Spleen (tissue), 11 donors: ENCODE measurements around the gene NTRK2. TPM values are rescaled to one million over a fixed set of nuclear protein-coding genes. Genes with fewer than 3 reads are reported as not detected.

Source experiments
- DNase-seq: peaks from one replicate; pipeline ENCODE4 v3.0.0-alpha.2; 2020
- H3K27ac ChIP-seq, 8 donors: fragments of 200-600 bp; sonication (generic) in 7 of 8; 1 replicate in 4 of 8; 2 replicates in 4 of 8; pipeline versions ENCODE4 v1.5.0 to v1.8.0; 2016 to 2021; ENCODE audit warnings: inconsistent platforms in 4 of 8, mild to moderate bottlenecking in 4 of 8, moderate library complexity in 1 of 8
- H3K27me3 ChIP-seq, 7 donors: fragments of 200-600 bp; sonication (generic) in 6 of 7; replicated peaks in 1 of 7; 1 replicate in 4 of 7; 2 replicates in 3 of 7; pipeline versions ENCODE4 v1.5.0 to v1.8.0; 2016 to 2021; ENCODE audit warnings: inconsistent platforms in 3 of 7, mild to moderate bottlenecking in 1 of 7
- H3K36me3 ChIP-seq, 6 donors: fragments of 200-600 bp; sonication (generic) in 5 of 6; 1 replicate in 4 of 6; 2 replicates in 2 of 6; pipeline versions ENCODE4 v1.5.0 to v1.8.0; 2016 to 2021; ENCODE audit warnings: inconsistent platforms in 2 of 6
- H3K4me1 ChIP-seq, 6 donors: fragments of 200-600 bp; sonication (generic) in 5 of 6; 1 replicate in 3 of 6; 2 replicates in 3 of 6; pipeline versions ENCODE4 v1.5.0 to v1.8.0; 2016 to 2021; ENCODE audit warnings: inconsistent platforms in 3 of 6
- H3K4me3 ChIP-seq, 8 donors: fragments of 200-600 bp; sonication (generic) in 7 of 8; 1 replicate in 4 of 8; 2 replicates in 4 of 8; pipeline versions ENCODE4 v1.5.0 to v1.8.0; 2016 to 2021; ENCODE audit warnings: inconsistent platforms in 4 of 8, mild to moderate bottlenecking in 4 of 8, moderate library complexity in 2 of 8
- H3K9me3 ChIP-seq, 8 donors: fragments of 200-600 bp; sonication (generic) in 7 of 8; 1 replicate in 4 of 8; 2 replicates in 4 of 8; pipeline versions ENCODE4 v1.5.0 to v1.8.0; 2016 to 2021; ENCODE audit warnings: inconsistent platforms in 4 of 8
- CTCF ChIP-seq, 11 experiments: fragments of 200-600 bp in 7 of 11; fragments of 450-650 bp in 4 of 11; sonication (generic) in 4 of 11; IDR thresholded peaks in 8 of 11; conservative IDR thresholded peaks in 3 of 11; 1 replicate in 7 of 11; 2 replicates in 4 of 11; pipeline versions ENCODE4 v1.4.0 to v1.8.0; 2016 to 2021; ENCODE audit warnings: antibody characterized with exemption in 11 of 11, inconsistent platforms in 4 of 11, mild to moderate bottlenecking in 1 of 11
- POLR2A ChIP-seq, 3 donors: fragments of 450-650 bp; IDR thresholded peaks; one replicate each; pipeline ENCODE4 v1.5.1; 2017; ENCODE audit warnings: antibody characterized with exemption in 3 of 3, mild to moderate bottlenecking in 1 of 3
- POLR2AphosphoS5 ChIP-seq, 3 donors: sonication (generic); formaldehyde crosslinking; IDR thresholded peaks; one replicate each; pipeline ENCODE4 v1.5.1; 2017; ENCODE audit warnings: antibody characterized with exemption in 3 of 3
- whole genome bisulfite sequencing, 5 donors: extraction: QIAGEN DNeasy Blood & Tissue Kit in 3 of 5; methylation state at CpG; one replicate each; pipeline versions ENCODE4 v1.1.5 to v1.1.7; 2013 to 2018; 5-methylcytosine and 5-hydroxymethylcytosine counted together
- intact Hi-C: fragments of 100-400 bp; cut with DNase I; formaldehyde crosslinking; loops from one replicate; pipeline ENCODE4 v1.15.0; 2023; ENCODE audit warnings: low total_unique reads
- polyA plus RNA-seq, 3 donors: library from polyadenylated mRNA; stranded (reverse); fragments of 200-250 nt; gene quantifications; one replicate each; pipeline ENCODE4 v1.2.1, GENCODE V29; 2013
- total RNA-seq, 7 donors: library from RNA; depleted of rRNA in 3 of 7; stranded (reverse); fragments of >200 nt in 3 of 7; fragmentation: NEBNext Ultra II Directional in 4 of 7; extraction: Animal tissue kit (Norgen Biotek cat#: 25700) in 4 of 7; gene quantifications; one replicate each; pipeline versions ENCODE4 v1.1.0 to v1.2.1, GENCODE V29; 2016 to 2021
- donor health status: healthy with polysubstance abuse.
- donor health status: DM: no; HTN: no; CAD: no; lungs with moderate emphysema.
- donor health status: DM: no; HTN: no; CAD: no.
- donor health status: Bipolar disorder and iron deficiency.
- donor health status: healthy.
- donor health status: DM: no; HTN: no; CAD: no.
- donor health status: DM: yes; HTN: yes; CAD: no.

NTRK2 gene
- total and polyA plus RNA-seq, 10 donors, result 0.63 to 22.7 (median 8.9) TPM

- peak overlapping the region in 6 of 8 donors; percentile 3 to 71 (median 10) for H3K4me3 ChIP-seq
- DNase-seq, result no peak
- H3K4me1 ChIP-seq, result peaks cover 16 to 38% (median 34%) of the 10 kb centered on the region in 6 donors
- no peaks in the 10 kb centered on the region for H3K9me3 ChIP-seq
- H3K36me3 ChIP-seq, result no peaks in the 10 kb centered on the region
- peaks cover 0 to 76% (median 32%) of the 10 kb centered on the region in 7 donors for H3K27me3 ChIP-seq
- 72 to 90% (median 84%) methylated on average over 9 of the region's 9 CpGs for WGBS, 5 donors
- H3K27ac ChIP-seq, result peak overlapping the region in 6 of 8 donors; percentile 0 to 59 (median 35)
- TF ChIP-seq POLR2AphosphoS5 (IDR thresholded peaks at IDR 0.05) (no peak), POLR2A (IDR thresholded peaks at IDR 0.05) (no peak), CTCF (IDR thresholded peaks at IDR 0.05 in 8 of 11, conservative IDR thresholded peaks at IDR 0.05 in 3 of 11) (no peak)
- intact Hi-C loops, result no loop called here
Measured at GRCh38 chr9:84671586-84672521, 2.3 kb downstream of the NTRK2 start.

- H3K9me3 ChIP-seq, result no peaks in the 10 kb centered on the region
- H3K4me1 ChIP-seq, result peaks cover 8 to 23% (median 19%) of the 10 kb centered on the region in 6 donors
- no peaks in the 10 kb centered on the region for H3K36me3 ChIP-seq
- H3K27ac ChIP-seq, result no peak overlapping the region
- intact Hi-C loops, result no loop called here
- peak overlapping the region in 2 of 8 donors; percentile 6 to 57 for H3K4me3 ChIP-seq
- no peak for TF ChIP-seq POLR2A (IDR thresholded peaks at IDR 0.05)
- no peak for TF ChIP-seq CTCF (IDR thresholded peaks at IDR 0.05 in 8 of 11, conservative IDR thresholded peaks at IDR 0.05 in 3 of 11)
- TF ChIP-seq POLR2AphosphoS5 (IDR thresholded peaks at IDR 0.05), result no peak
- peaks cover 0 to 57% (median 23%) of the 10 kb centered on the region in 7 donors for H3K27me3 ChIP-seq
- 72 to 88% (median 80%) methylated on average over 4 of the region's 4 CpGs for WGBS, 5 donors
- DNase-seq, result no peak
Measured at GRCh38 chr9:84673806-84674205, 4.3 kb downstream of the NTRK2 start.

GRCh38 chr9:84677080-84677479 is 7.6 kb downstream of the NTRK2 start:
- Histone ChIP-seq H3K27ac (no peak overlapping the region), H3K27me3 (peaks cover 0 to 24% (median 0%) of the 10 kb centered on the region in 7 donors), H3K36me3 (no peaks in the 10 kb centered on the region), H3K4me3 (no peak overlapping the region), H3K9me3 (no peaks in the 10 kb centered on the region), H3K4me1 (no peaks in the 10 kb centered on the region)
- no peak for DNase-seq
- WGBS, 5 donors, result 71 to 81% (median 76%) methylated on average over 5 of the region's 5 CpGs
- TF ChIP-seq POLR2AphosphoS5 (IDR thresholded peaks at IDR 0.05) (no peak), CTCF (IDR thresholded peaks at IDR 0.05 in 8 of 11, conservative IDR thresholded peaks at IDR 0.05 in 3 of 11) (no peak), POLR2A (IDR thresholded peaks at IDR 0.05) (no peak)
- intact Hi-C loops, result no loop called here

- H3K4me3 ChIP-seq, result no peak overlapping the region
- no peaks in the 10 kb centered on the region for H3K36me3 ChIP-seq
- H3K9me3 ChIP-seq, result no peaks in the 10 kb centered on the region
- DNase-seq, result no peak
- no peak overlapping the region for H3K27ac ChIP-seq
- WGBS, 5 donors, result 65 to 92% (median 81%) methylated on average over 1 of the region's 1 CpG
- intact Hi-C loops, result no loop called here
- TF ChIP-seq POLR2AphosphoS5 (IDR thresholded peaks at IDR 0.05) (no peak), POLR2A (IDR thresholded peaks at IDR 0.05) (no peak), CTCF (IDR thresholded peaks at IDR 0.05 in 8 of 11, conservative IDR thresholded peaks at IDR 0.05 in 3 of 11) (no peak)
- no peaks in the 10 kb centered on the region for H3K4me1 ChIP-seq
- peaks cover 0 to 8% (median 0%) of the 10 kb centered on the region in 7 donors for H3K27me3 ChIP-seq
Measured at GRCh38 chr9:84679571-84679970, 10.0 kb downstream of the NTRK2 start.
